HG03196 (cell line): ENCODE data around the gene GATAD2A.
A peak's percentile ranks its signal among the peaks of the same experiment; 100 is the strongest.
"Not testable (repeated sequence)": the region's sequence is repeated elsewhere in the genome, so short reads cannot be mapped to it uniquely, and the experiment has no call there.

ENCODE experiments used
- ATAC-seq: cut with Tn5 transposase; IDR thresholded peaks from one replicate; pipeline ENCODE4 v1.9.1; 2021; ENCODE audit not compliant: unreplicated experiment

GATAD2A gene

GRCh38 chr19:19404879-19405860 is at the start of gene GATAD2A:
Gene GATAD2A (plus strand): TSS chr19:19405675. CDS start chr19:19465346, 59,671 bp downstream.
- peak; percentile 74 for ATAC-seq

- no peak for ATAC-seq
These were observed 49.0 kb upstream of the GATAD2A start for GRCh38 chr19:19356500-19356899.

DNA sequence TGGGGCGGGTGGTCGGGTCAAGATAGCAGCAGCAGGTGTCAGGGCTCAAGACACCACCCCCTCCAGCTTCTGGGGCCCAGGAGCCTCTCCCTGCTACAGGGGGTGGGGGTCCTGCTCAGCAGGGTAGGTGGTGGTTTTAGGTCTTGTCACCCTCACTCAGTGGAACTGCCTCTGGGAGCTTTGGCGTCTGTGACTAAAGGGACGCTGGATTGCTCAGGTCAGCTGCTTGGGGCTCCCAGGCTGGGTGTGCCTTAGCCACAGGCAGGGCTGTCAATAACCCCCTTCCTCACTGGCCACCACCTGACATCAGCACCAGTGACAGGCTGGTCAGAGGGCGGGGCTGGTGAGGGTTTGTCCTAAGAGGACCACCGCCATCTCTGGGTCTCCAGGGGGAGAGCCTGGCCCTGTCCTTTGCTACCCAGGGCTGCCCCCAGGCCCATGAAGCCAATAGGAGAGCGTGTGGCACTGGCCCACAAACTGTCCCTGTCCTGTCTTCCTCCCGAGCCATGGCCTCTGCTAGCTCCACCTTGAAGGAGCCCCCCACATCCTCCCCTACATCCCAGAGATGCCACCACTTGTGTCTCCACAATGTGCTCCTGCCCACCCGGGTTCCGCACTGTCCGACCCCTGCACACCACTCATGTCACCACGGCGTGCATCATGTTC is 48.4 kb upstream of the GATAD2A start:
- no peak for ATAC-seq

DNA sequence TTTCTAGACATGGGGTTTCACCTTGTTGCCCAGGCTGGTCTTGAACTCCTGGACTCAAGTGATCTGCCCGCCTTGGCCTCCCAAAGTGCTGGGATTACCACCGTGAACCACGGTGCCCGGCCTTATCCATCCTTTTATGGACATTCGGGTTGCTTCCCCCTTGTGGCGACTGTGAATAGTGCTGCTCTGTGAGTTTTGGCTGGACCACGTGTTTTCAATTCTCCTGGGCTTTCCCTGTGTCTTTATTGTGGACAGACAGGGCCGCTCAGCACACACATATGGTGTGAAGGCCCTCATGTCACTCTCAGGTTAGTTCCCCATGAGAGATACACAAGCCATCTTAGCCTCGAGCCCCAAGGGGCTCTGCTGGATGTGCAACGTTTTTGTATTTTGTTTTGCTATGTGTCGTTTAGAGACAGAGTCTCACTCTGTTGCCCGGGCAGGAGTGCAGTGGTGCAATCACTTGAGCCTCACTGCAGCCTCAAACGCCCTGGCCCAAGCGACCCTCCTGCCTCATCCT is 44.3 kb upstream of the GATAD2A start:
- ATAC-seq: peak; percentile 55

DNA sequence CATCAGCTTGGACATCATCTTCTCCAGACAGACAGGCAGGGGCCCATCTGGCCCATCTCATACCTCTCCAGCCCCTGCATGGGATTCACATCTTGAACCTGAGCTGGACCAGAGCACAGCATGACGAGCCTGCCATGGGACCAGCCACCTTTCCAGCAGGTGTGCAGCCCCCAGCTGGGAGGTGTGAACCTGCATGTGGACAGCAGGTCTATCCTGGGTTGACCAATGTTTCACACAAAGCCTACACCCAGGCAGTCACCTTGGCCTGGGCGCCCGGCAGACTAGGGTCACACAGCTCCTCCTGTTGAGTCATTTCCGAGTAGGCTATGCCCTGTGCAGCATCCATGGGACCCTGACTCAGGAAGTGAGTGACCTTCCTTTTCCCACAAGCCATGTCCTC is 43.4 kb upstream of the GATAD2A start:
- ATAC-seq: no peak

DNA sequence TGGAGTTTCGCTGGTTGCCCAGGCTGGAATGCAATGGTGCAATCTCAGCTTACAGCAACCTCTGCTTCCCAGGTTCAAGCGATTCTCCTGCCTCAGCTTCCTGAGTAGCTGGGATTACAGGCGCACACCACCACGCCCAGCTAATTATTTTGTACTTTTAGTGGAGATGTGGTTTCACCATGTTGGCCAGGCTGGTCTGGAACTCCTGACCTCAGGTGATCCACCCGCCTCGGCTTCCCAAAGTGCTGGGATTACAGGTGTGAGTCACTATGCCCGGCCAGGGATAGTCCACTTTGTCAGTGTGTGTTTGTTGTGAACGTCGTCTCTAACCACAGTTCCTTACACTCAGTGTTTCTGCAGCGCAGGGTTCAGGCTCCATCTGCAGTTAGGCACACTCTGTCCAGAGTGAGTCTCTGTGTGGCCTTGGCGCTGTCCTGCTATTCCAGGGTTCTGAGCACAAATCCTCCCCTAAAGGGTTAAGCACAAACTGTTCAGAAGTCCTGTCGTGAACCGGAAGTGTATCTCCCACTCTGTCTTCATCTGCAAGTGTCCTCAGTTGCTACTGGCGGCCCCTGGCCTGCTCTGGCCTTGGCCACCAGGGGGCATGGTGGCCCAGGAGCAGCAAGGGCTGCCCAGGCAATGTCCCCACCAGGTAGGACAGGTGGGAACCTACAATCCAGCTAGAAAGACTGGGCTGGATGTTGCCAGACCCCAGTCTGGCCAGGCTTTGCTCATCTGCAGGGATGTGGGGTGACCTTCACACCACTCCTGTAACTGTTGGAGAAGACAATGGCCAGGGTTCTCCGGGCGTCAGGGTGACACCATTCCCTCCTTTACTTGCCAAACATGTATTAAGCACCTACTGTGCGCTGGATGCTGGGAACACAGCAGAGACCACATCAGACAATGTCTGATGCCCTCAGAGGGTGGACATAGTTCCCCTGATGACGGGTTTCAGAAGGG is 38.8 kb upstream of the GATAD2A start:
- ATAC-seq: peak; percentile 71

DNA sequence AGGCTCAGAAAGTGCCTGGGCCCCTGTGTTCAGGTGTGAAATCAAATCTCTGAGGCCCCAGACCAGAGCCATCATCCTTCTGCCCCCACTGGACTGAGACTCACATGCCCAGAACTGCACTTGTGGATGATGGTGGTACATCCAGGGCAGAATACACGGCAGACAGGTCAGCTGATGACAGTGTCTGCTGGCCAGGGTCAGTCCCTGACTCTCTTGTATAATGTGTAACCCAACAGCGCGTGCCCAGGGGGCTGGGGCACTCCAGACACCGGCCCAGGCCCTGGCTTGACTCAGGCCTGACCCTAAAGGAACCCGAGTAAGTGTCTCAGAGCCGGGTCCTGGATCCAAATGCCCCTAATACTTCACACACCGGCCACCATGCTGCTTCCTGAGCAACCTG is 37.4 kb upstream of the GATAD2A start:
- ATAC-seq: no peak

DNA sequence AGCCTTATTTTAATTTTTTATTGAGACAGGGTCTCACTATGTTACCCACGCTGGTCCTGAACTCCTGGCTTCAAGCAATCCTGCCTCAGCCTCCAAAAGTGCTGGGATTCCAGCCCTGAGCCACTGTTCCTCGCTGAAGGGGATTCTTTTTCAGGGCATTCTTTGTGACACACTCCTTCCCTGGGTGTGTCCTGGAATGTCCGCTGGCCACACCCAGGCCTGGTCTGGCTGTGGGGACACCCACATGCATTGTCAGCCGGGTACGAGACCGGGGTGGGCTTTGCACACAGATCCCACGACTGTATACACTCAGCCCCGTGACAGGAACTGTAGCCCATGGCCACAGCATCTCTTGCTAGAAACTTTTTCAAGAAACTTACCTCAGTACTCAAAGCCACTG is 34.4 kb upstream of the GATAD2A start:
- ATAC-seq: no peak

DNA sequence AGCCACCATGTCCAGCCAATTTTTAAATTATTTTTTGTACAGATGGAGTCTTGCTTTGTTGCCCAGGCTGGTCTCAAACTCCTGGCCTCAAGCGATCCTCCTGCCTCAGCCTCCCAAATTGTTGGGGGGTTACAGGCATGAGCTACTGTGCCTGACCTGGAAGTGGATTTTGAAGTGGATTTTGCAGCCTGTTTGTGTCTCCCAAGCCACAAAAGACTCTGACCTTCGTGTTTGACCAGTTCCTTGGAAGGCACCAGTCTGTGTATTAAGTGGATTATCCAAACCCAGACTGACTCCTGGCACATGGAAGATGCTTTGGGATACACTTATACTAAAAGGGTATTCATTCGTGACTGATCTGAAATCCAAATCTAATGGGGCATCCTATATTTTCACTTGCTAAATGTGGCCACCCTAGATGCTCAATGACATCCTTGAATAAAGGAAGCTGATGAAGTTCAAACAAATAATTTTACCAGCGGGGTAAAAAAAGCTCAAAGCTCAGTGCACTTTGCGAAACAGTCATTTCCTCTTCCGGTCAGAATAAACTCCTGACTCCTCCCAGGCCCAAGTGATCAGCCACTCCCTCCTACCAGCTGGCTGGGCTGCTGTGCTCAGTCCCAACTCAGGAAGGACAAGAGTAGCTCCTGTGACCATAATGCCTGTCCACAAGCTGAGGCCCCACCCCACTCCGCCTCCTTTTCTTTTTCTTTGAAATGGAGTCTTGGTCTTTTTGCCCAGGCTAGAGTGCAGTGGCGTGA is 32.6 kb upstream of the GATAD2A start:
- ATAC-seq: peak; percentile 56

GRCh38 chr19:19379527-19379926 is 25.9 kb upstream of the GATAD2A start:
- ATAC-seq: no peak

GRCh38 chr19:19380316-19380715 is 25.2 kb upstream of the GATAD2A start:
- not testable (repeated sequence) for ATAC-seq

DNA sequence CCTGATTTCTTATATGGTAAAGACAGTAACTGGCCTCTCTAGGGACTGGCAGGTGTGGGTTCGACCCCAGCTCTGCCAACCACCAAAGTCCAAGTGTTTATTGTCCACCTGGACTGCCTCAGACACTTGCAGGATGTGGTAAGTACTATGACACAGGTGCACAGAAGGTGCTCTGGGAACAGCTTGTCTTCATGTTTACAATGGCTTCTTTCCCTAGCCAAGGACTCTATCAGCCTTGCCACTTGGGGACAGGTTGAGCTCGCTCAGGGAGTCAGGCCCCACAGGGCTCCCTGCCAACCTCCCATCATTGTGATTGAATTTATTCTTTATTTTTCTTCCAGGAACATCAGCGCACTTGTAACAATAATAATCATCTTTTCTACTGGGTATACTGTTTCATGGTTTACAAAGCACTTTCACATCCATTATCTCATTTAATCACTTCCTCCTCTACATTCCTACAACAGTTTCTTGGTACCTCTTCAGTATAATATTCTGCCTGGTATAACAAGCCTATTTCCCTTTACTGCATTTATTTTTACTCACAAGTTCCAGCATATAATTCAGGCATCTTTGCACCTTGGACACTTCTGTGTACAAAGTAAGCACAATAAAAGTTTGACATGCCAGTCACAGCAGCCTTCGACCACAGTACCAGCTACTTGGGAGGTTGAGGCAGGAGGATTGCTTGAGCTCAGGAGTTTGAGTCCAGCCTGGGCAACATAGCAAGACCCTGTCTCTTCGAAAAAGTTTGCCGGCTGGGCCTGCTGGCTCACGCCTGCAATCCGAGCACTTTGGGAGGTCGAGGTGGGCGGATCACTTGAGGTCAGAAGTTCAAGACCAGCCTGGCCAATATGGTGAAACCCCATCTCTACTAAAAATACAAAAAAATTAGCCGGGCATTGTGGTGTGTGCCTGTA is 24.2 kb upstream of the GATAD2A start:
- ATAC-seq: no peak

GRCh38 chr19:19382118-19382517 is 23.4 kb upstream of the GATAD2A start:
- ATAC-seq: no peak

DNA sequence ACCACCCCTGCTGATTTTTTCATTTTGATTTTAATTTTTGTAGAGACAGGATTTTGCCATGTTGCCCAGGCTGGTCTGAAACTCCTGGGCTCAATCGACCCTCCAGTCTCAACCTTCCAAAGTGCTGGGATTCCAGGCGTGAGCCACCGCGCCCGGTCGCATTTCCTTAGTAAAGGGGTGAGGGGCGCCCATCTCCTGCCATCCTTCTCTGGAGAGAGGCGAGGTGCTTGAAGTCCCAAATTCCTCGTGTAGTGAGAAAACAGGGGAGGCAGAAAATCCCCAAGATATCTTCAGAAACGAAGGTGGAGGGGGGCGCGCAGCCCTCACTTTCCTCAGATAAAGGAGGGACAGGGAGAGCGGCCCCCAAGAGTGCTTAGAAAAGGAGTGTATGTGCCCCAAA is 21.0 kb upstream of the GATAD2A start:
- ATAC-seq: no peak

DNA sequence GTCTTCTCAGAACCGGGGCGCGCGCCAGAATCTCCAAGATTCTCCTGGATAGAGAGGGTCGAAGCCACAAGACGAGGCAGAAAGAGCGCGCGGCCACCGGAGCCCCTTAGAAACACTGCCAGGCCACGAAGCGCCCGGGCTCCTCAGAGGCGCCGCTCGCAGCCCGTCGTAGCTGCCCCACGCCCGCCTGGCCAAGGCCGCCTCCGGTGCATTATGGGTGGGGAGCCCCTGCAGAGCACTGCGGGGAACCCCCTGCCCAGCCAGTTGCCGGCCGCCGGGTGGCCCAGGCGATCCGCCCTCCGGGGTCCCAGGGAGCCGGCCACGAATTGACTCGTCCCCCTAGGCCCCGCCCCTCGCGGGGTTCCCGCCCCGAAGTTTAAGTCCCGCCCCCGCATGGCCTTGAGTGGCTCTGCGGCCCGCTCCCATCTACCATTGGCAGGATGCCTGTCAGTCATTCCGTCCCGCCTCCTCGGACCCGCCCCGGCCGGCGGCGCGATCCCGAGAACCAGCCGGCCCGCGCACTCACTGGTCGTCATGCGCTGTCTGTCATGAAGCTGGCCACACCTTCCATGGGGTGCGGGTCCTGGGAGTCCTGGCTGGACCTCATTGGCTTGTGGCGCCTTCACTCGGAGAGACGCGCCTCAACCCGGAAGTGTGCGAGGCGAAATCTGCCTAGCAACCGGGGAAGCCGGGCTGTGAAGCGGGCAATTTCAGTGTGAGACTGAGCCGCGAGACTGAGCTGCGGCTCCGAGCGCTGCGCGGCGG is 20.2 kb upstream of the GATAD2A start:
- peak; percentile 93 for ATAC-seq

- ATAC-seq: peak; percentile 23
These were observed 19.3 kb upstream of the GATAD2A start for GRCh38 chr19:19385896-19386869.

GRCh38 chr19:19387108-19387507 is 18.4 kb upstream of the GATAD2A start:
- no peak for ATAC-seq
